Measurements from ENCODE around the gene INPP4A.

The INPP4A gene

DNA sequence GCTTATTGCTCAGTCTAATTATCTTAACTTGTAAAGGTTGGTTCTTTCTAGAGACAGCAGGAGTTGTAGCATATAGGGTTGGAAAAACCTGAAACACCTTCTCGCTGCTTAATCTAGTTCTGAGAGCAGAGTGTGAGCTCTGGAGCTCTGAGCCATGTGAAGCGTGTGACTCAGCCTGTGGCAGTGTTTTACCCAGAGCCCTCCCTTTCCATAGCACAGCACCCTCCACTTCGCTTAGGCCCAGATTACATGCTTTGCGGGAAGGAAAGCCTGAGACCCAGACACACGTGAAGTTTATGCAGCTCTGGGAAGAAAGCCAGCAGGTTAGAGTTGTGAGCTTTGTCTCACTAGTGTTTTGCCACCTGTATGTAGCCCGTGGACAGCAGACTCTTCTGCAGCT, 74.5 kb downstream of the INPP4A start:
- DNase-seq: no peak

- no peak for DNase-seq
These were observed 75.2 kb downstream of the INPP4A start for GRCh38 chr2:98519851-98520250.

DNA sequence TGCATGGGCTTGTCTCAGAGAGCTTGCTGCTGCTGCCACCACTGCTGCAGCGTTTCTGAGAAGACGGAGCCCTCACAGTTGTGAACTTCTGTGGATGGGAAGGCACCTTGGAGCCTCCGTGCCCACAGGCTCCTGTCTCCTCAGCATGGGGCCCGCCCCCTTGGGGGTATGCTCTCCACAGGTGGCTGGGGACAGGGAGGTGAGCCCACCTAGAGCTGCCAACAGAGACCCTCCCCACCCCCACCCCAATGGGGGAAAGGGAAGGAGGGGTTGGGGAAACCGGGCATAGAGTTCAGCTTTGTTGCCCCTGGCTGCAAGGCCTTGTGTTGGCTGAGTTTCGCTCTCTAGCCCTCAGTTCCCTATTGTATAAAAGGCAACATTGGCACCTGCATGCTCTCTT, 76.1 kb downstream of the INPP4A start:
- no peak for DNase-seq

DNA sequence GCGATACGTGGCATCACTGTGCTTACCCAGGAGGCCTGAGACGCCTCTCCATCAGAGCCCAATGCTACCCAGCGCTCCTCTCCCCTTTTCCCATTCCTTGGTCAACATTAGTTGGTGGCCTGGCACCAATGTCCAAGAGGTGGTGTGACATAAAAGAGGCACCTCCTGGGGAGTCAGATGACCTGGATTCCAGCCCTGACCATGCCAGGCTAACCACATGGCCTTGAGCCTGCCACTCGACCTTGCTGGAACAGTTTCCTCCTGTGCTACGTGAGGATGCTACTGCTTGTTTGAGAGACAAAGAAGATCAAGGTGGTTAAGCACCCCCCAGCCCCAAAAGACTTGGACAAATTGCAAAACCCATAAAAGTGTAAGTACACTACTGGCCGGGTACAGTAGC, 76.6 kb downstream of the INPP4A start:
- no peak for DNase-seq

- no peak for DNase-seq
These were observed 78.2 kb downstream of the INPP4A start for GRCh38 chr2:98522854-98523253.

GRCh38 chr2:98524168-98524567, 79.5 kb downstream of the INPP4A start:
- DNase-seq: no peak

DNA sequence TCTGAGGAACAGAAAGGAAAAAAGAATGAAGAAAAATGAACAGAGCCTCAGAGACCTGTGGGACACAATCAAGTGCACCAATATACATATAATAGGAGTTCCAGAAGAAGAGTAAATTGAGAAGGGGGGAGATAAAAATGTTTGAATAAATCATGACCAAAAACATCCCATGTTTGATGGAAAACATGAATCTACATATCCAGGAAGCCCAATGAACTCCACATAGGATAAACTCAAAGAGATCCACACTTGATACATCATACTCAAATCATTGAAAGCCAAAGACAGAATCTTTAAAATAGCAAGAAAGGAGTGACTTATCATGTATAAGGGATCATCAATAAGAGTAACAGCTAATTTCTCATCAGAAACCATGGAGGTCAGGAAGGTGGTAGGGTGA, 83.7 kb downstream of the INPP4A start:
- no peak for DNase-seq

DNA sequence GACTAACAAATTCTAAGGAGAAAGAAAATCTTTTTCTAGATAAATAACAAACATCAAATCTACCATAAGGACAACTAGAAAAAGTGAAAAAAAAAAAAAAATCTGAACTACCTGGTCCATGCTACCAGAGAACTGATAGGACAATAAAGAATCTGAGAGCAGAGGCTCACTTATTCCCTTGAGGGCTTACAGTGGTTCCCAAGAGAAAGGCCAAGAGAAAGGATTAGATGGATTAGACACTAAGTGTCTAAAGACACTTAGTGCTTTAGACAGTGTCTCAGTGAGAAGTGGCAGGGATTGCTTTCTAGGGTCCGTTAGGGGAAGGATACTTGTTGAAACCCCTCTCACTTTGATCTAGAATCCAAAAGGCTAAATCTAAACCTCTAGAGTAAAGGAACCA, 85.5 kb downstream of the INPP4A start:
- no peak for DNase-seq

DNA sequence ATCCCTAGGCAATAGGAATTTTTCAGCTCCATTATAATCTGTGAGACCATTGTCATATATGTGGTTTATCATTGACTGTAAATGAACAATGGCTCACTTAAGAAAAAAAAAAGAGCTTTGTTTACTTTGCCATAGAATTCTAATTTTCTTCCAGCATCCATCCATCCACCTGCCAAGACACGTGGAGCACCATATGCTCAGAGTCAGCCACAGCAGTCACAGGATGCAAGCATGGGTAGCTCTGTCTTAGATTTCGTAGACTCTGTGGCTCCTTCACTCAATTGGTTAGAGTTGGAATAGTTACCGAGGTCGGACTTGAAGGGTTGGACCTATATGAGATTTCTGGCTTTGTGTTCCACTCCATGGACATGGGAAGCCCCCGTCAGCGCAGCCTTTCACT, 88.1 kb downstream of the INPP4A start:
- DNase-seq: no peak

DNA sequence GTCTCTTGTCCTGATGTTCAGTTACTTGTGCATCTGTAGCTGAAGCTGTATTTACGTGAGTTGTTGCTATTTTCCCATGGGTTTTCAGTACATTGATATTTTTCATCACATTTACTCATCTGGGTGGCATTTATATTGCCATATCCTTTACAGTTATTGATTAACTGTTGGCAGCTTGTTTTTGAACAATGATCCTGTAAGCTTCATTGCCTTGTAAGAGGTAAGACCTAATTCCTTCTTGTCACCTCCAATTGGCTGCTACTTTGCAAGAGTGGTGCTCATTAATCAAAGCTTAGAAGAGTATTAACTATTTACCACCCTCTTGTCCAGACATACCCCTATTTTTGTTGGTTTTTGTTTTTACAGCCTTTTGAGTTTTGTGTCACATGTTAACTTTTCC, 88.9 kb downstream of the INPP4A start:
- no peak for DNase-seq

- DNase-seq: no peak
These were observed 90.1 kb downstream of the INPP4A start for GRCh38 chr2:98534761-98535160.

DNA sequence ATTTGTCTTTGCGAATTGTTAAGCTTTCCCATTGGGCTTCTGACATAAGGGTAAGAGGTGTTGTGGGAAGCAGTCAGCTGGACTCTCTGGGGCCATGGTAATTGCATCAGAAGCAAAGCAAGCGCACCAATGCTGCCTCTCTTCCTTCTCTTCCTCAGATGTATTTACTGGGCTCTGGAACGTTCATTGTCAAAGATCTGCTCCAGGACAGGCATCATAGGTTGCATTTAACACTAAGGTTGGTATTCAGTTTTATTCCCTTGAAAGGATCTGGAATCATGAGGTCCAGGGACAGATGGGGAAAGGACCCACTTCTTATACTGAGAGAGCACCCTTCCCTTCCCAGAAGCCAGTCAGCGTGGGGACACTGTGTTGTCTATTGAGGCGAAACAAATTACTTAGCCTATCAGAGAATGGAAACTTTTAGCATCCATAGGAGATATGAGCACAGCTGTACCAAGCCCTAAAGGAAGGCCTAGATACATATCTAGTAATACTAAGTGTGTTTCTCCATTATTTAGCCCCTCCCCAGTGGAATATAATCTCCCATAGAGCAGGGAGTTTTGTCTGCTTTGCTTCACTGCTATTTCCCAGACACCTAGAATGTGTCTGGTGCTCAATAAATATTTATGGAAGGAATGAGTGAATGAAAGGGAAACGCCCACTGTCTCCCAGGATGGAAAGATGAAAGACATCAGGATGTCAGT, 91.5 kb downstream of the INPP4A start:
- no peak for DNase-seq

- no peak for DNase-seq
These were observed 92.9 kb downstream of the INPP4A start for GRCh38 chr2:98537390-98538126.

DNA sequence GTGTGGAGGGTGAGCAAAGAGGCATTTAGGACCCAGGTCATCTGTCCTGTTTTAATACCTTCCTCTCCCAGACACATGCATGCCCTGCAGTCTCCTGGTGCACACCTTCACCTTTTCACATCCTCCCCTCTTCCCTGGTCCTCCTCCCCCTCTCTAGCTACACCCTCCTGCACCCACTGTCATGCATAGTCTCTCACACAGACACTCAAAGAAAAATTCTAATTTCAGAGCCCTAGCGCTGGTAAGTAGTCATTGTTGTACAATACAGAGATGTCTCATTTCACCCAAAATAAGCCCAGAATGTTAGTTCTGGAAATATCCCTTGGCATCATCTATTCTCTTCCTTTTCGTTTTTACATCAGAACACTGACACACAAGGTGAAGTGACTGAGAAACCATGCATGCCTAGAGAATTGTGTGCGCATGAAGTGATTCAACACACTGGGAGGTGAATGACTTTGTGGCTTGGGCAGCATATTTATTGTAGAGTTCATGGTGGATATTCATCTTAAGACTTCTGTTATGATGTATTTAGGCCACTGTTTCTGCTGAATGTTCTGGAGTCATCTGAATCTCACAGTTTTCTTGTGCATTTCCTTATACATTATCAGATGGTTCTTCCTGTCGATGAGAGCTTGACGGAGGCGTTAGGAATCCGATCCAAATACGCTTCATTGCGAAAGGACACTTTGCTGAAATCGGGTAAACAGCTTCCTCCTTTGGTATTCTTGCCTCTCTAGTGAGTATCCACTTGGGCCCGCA, 93.8 kb downstream of the INPP4A start:
- no peak for DNase-seq

- DNase-seq: no peak
These were observed 94.5 kb downstream of the INPP4A start for GRCh38 chr2:98539056-98539735.

DNA sequence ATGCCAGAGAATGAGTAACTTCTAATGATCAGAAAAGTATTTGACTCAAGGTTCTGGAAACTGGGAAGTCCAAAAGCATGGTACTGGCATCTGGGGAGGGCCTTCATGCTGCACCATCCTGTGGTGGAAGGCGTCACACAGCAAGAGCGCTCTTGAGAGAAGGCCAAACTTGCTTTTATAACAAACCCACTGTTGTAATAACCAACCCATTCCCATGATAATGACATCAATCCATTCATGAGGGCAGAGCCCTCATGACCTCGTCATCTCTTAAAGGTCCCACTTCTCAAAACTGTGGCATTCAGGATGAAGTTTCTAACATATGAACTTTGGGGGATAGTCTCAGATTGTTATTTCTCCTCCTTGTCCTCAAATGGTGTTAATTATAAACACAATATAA, 95.9 kb downstream of the INPP4A start:
- DNase-seq: no peak

DNA sequence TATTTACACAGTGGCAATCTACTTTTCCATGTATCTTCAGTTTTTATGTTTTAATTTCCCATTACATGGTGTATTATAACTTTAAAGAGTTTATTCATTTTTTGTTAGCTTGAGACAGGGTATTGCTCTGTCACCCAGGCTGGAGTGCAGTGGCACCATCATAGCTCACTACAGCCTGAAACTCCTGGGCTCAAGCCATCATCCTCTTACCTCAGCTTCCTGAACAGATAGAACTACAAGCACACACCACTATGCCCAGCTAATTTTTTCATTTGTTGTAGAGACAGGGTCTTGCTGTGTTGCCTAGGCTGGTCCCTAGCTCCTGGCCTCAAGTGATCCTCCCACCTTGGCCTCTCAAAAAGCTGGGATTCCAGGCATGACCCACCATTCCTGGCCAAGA, 96.8 kb downstream of the INPP4A start:
- no peak for DNase-seq

GRCh38 chr2:98541906-98542305, 97.2 kb downstream of the INPP4A start:
- DNase-seq: no peak

GRCh38 chr2:98543214-98543613, 98.6 kb downstream of the INPP4A start:
- no peak for DNase-seq

GRCh38 chr2:98543842-98544241, 99.2 kb downstream of the INPP4A start:
- no peak for DNase-seq

DNA sequence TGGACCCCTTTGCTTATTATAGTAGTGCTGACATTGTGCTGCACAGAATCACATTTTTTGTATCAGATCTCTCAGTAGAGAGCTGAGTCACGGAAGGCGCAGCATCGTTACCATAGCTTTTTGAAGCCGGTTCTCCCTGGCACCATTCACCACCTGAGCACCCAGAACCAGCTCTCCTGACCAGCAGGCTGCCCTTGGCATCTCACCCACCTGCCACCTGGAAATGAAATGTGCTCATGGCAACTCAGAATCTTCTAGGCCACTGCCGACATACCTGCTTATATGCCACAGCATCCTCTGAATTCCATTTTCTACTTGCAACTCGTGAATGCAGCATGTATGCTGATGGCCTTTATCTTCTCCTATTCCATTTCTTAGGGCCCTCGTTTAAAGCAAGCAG, 100.9 kb downstream of the INPP4A start:
- no peak for DNase-seq

- no peak for DNase-seq
These were observed 101.5 kb downstream of the INPP4A start for GRCh38 chr2:98546186-98546585.

DNA sequence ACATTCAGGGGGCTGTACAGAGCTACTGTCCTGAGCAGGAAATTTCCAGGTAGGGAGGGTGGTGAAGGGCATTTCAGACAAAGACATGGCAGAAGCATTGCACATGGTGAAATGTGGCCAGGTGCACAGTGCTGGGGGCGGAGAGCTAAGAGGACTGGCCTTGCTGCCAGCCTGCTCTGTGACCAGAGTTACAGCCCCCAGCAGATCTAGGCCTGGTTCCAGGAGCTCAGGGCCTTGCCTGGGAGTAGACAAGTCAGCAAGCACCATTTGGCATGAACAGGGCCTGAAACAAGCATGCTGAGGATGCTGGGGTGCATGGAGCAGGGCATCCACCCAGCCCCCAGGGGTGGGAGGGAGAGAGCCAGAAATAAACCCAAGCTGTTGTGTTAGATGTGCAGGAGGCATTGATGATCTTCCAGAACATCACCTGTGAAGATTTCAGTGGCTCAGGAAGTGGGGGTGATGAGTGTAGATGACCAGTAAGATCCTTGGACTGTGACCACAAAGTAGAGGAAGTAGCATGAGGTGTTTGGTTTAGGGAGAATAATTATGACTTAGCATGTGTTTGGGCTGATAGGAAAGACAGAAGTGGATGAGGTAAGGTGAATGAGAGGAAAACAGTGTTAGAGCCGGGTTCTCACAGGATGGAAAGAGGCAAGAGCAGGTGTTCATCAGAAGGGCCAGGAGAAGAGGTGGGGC, 102.6 kb downstream of the INPP4A start:
- no peak for DNase-seq
